HG03039 (cell line): ENCODE results near the gene SH3BP1.
A peak's percentile ranks its signal among the peaks of the same experiment; 100 is the strongest.
"Not testable (repeated sequence)": the region's sequence is repeated elsewhere in the genome, so short reads cannot be mapped to it uniquely, and the experiment has no call there.

Experiments used
- ATAC-seq: cut with Tn5 transposase; IDR thresholded peaks from one replicate; pipeline ENCODE4 v1.9.1; 2021; ENCODE audit warnings: mild to moderate bottlenecking, moderate library complexity; ENCODE audit not compliant: unreplicated experiment

The SH3BP1 gene

GRCh38 chr22:37675930-37676735 is 36.7 kb downstream of the SH3BP1 start:
- ATAC-seq: peak; percentile 5

- peak; percentile 43 for ATAC-seq
Measured at GRCh38 chr22:37676736-37677492, 37.4 kb downstream of the SH3BP1 start.

- no peak for ATAC-seq
Measured at GRCh38 chr22:37677493-37677974, 38.1 kb downstream of the SH3BP1 start.

- no peak for ATAC-seq
Measured at GRCh38 chr22:37678372-37678771, 38.9 kb downstream of the SH3BP1 start.

GRCh38 chr22:37679670-37680069 is 40.2 kb downstream of the SH3BP1 start:
- no peak for ATAC-seq

DNA sequence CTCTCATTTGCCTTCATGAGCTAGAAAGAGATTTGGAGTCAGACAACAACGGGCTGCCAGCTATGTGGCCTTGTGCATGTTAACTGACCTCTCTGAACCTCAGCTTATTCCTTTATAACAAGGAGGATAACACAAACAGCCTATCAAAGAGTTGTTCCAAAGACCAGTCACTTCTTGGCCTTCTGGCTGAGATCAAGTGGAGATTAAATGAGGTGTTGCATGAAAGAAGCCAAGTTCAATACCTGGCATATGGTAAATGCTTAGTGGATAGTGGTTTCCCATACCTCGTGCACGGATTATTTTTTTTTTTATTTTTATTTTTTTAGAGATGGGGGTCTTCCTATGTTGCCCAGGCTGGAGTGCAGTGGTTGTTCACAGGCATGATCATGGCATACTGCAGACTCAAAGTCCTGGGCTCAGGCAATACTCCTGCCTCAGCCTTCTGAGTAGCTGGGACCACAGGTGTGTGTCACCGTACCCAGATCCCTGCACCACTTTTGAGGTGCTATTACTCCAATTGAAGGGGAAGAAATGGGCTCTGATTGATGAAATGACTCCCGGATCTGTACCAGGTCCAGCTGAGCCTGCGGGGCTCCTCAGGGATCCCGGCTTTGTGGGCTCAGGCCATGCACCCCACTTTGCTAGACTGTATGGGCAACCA is 40.9 kb downstream of the SH3BP1 start:
- no peak for ATAC-seq

GRCh38 chr22:37681001-37681424 is 41.5 kb downstream of the SH3BP1 start:
- no peak for ATAC-seq

DNA sequence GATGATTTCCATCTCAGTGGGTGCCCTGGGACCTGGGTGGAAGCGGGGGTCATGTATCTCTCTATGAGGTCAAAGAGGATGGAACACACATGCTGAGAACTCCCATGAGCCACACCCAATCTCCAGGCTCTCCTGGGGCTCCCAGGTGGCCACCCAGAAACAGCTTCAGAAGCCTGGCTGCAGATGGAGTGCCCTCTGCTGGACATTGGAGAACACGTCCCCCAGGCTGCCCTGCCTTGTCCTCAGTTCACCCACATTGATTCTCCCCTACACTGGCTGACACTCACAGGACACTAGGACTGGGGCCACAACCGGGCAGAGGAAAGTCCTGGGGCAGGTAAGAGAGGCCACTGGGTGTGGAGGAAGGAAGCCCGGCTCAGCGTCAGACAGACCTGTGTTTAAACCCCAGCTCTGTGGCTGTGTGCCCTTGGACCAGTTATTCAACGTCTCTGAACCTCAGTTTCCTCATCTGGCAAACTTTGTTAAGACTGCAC is 42.1 kb downstream of the SH3BP1 start:
- ATAC-seq: no peak

DNA sequence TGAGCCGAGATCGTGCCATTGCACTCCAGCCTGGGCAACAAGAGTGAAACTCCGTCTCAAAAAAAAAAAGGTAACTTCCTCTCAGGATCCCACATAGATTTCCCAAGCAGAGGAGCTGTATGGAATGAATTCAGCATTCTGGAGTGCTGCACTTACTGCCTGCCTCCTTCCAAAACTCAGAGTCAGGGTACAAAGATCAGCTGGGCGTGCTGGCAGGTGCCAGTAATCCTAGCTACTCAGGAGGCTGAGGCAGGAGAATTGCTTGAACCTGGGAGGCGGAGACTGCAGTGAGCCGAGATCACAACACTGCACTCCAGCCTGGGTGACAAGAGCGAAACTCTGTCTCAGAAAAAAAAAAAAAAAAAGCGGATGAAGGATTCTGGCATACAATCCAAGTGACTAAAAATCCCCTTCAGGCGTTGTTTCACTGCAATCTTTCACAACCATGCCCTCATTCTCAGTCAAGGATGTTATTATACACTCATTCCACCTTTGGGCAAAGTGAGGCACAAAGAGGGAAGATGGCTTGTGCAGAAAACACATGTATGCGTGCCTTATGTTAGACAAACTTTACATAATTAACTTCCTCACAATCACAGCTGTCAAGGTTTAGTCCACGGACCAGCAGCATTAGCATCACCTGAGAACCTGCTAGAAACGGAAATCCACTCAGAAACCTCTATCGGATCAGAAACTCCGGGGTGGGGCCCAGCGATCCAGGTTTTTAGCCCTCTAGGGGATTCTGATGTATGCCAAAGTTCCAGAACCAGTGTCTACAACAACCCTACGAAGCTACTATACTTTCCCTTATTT is 45.5 kb downstream of the SH3BP1 start:
- ATAC-seq: no peak

DNA sequence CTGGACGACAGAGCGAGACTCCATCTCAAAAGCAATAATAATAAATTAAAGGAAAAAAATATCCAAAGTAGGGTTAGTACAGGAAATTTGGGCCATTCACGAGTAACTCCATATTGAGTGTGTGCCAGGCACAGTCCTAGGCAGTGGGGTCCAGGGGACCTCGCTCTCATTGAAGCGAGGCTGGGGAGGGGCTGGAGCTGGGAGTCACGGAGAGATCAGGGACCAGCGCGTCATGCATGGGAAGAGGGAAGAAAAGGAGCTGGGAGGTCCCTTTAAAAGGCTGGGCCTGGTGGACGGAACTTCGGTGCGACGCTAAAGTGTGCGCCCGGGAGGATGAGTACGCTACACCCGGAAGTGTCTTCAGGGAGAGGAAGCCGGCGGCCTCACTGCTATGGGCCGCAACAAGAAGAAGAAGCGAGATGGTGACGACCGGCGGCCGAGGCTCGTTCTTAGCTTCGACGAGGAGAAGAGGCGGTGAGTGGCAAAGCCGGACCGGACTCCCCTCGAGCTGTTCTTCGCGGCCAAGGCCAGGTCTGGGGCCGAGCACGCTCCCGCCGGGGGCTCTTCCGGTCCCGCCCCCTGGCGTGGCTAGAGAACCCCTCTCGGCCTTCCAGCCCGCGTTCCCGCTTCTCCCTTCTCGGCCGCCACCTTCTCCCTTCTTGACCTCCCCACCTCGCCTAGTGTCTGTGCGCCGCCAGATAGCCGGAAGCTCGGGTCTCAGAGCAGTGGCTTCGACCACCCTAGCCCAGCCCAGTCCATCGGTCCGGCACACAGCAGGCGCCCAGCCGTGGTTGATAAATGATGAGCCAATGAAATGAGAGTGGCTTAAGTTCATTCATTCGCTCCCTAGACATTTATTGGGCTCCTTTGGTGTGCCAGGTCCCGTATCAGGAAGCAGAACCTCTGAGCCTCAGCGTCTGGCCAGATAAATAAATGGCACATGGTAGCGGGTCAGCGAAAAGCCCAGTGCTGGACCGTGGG is 46.8 kb downstream of the SH3BP1 start, which contains the start of gene NOL12:
Gene NOL12 (plus strand): TSS at position 342 of the 981 bp plus-strand sequence. CDS start 50 bp downstream, at position 392.
- peak; percentile 66 for ATAC-seq

DNA sequence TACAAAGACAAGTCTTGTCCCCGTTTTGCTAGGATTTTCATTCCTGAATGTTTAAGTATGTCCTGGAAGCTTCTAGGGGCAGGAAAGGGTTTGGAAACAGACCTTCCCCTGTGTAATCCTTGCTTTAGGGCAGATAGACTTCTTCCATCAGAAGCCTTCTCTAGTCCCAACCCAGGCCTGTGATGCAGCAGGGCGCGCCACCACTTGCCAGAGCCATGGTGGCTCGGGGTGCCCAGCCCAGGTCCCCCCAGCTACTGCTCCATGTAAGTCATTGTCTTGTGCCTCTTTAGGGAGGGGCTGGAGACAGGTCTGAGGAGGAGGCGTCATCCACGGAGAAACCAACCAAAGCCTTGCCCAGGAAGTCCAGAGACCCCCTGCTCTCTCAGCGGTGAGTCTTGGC is 50.9 kb downstream of the SH3BP1 start:
- ATAC-seq: no peak

DNA sequence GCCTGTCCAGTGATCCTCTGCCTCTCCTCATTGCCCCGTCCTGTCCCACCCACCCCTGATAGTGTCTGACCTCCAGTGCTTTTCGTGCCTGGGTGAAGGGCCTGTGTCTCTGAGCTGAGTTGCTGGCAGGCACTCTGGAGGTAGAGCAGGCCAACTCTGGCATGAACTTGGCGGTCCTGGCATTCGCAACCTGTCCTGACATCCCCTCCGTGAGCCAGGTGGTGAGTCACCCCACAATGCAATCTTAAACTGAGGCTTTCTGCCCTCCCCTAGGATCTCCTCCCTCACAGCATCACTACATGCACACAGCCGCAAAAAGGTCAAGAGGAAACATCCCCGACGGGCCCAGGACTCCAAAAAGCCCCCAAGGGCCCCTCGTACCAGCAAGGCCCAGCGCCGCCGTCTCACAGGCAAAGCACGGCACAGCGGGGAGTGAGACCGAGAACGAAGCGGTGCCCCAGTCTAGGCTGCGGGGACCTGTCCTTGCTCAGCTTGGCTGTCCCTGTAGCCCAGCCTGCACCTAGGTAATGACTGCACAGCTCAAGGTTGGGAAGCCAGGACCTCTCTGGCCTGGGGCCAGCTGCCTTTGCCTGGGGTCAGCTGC is 51.5 kb downstream of the SH3BP1 start:
- ATAC-seq: no peak

DNA sequence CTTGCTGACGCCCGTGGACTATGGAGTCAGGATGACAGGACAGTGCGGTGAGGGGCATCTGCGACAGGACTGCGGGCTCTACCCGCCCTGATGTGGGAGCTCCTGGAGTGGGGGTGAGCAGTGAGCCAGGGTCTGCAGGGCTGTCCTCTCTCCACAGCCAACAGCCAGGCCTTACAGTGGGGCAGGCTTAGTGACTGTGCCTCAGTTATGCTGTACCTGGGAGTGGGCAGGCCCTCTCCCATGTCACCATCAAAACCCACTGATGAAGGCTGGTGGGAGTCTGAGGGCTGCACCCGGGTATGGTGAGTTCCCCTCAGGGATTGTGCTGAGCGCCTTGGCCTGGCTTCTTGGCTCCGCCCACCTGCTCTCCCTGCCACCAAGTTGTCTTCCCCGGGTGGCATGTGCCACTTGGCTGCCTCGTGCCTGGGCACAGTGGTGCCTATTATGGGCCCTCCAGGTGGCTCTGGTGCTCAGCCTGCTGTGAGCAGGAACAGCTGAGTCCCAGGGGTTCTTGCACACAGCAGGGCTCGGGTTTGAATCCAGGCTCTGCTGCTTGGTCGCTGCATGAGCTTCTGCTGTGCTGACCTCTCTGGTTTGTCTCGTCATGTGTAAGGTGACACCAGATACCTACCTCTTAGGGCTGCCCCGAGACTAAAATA is 53.3 kb downstream of the SH3BP1 start:
- no peak for ATAC-seq

DNA sequence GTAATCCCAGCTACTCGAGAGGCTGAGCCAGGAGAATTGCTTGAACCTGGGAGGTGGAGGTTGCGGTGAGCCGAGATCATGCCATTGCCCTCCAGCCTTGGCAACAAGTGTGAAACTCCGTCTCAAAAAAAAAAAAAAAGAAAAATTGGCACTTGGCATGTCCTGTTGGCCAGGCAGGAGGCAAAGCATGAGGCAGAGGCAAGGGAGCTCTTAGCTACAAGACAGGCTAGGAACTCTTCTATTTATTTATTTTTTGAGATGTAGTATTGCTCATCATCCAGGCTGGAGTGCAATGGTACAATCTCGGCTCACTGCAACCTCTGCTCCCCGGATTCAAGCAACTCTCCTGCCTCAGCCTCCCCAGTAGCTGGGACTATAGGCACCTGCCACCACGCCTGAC is 54.7 kb downstream of the SH3BP1 start:
- ATAC-seq: not testable (repeated sequence)

DNA sequence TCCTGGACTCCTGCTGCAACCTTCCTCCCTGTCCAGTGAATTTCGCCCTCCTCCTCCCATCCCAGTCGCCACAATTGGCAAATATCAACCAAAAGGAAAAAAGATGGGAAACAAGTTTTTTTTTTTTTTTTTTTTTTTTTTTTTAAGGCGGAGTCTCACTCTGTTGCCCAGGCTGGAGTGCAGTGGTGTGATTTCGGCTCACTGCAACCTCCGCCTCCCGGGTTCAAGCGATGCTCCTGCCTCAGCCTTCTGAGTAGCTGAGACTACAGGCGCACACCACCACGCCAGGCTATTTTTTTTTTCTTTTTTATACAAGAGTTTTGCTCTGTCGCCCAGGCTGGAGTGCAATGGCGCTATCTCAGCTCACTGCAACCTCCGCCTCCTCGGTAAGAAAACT is 56.8 kb downstream of the SH3BP1 start:
- ATAC-seq: not testable (repeated sequence)

DNA sequence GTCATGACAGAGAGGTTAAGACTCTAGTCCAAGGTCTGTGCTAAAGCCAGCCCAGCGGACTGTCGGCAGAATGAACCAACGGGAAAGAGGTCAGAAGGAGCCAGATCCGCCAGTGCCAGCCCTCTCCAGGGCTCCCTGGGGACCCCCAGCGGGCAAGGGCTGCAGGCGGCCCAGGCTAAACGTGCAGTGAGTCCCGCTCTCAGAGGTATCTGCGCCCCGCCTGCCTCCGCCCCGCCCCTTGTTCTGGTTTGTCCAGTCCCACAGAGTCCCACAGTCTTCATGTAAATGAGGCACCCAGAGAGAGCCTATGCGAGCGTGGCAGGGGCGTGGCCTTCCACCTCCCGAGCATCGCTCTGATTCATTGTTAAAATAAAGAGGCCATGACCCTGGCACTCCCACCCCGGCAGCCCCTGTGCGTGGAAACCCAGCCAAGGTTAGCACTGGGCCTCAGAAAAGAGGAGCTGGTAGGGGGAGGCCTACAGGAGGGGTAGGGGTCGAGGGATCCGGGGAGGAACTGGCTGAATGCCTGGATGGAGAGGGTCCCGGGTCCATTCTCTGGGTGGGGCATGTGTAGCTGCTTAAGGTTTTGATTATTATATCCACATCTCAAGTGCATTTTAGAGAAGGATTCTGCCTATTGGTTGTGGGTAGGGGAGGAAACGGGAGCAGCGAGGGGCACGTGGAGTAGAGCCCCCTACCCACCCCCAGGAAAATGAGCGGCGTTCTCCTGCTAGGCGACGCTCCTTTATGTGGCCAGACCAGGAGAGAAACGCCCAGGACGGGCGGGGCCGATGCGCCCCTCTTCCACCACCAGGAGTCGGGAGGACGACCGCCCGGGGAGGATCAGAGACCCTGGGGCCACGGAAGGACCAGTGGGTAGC is 57.4 kb downstream of the SH3BP1 start, which contains the start of gene TRIOBP:
Gene TRIOBP (plus strand): TSS at position 392 of the 881 bp plus-strand sequence. CDS start 4,318 bp downstream, outside the sequence.
- peak; percentile 82 for ATAC-seq

- ATAC-seq: no peak
Measured at GRCh38 chr22:37697538-37697835, 58.0 kb downstream of the SH3BP1 start.
